Measurements from ENCODE around the gene ID1. TPM values are rescaled to one million over a fixed set of nuclear protein-coding genes. Genes with fewer than 3 reads are reported as not detected.
"Not testable (repeated sequence)": the region's sequence is repeated elsewhere in the genome, so short reads cannot be mapped to it uniquely, and the experiment has no call there.

The ID1 gene
- total RNA-seq, 2 donors from 2014 or later = 298 to 363 TPM

DNA sequence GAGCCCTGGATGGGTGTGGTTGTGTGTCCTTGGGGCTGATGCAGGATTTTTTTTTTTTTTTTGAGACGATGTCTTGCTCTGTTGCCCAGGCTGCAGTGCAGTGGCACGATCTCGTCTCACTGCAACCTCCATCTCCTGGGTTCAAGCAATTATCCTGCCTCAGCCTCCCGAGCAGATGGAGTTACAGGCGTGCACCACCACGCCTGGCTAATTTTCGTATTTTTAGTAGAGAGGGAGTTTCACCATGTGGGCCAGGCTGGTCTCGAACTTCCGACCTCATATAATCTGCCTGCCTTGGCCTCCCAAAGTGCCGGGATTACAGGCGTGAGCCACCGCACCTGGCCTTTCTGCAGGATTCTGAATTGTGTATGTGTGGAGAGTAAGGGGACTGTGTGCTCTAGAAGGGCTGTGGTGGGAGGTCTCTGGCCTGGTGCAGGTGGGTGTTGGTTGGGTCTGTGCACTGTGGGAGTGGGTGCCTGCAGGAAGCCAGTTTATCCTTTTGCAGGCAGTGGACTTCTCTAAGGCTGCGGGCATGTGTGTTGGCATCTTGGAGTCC is 11.0 kb upstream of the ID1 start:
- intact Hi-C loops (cut with DNase I, micrococcal nuclease) = no loop called here

GRCh38 chr20:31594558-31595379 is 10.3 kb upstream of the ID1 start:
- intact Hi-C loops (cut with DNase I, micrococcal nuclease) = no loop called here
- peak; percentile 29 for ATAC-seq
- DNase-seq = peak; percentile 45 to 46

More for the DNA sequence above, 11.0 kb upstream of the ID1 start:
- ATAC-seq (no peak), DNase-seq (no peak)

GRCh38 chr20:31595380-31595653 is 9.8 kb upstream of the ID1 start:
- DNase-seq (no peak), ATAC-seq (no peak)
- intact Hi-C loops (cut with DNase I, micrococcal nuclease) = no loop called here

DNA sequence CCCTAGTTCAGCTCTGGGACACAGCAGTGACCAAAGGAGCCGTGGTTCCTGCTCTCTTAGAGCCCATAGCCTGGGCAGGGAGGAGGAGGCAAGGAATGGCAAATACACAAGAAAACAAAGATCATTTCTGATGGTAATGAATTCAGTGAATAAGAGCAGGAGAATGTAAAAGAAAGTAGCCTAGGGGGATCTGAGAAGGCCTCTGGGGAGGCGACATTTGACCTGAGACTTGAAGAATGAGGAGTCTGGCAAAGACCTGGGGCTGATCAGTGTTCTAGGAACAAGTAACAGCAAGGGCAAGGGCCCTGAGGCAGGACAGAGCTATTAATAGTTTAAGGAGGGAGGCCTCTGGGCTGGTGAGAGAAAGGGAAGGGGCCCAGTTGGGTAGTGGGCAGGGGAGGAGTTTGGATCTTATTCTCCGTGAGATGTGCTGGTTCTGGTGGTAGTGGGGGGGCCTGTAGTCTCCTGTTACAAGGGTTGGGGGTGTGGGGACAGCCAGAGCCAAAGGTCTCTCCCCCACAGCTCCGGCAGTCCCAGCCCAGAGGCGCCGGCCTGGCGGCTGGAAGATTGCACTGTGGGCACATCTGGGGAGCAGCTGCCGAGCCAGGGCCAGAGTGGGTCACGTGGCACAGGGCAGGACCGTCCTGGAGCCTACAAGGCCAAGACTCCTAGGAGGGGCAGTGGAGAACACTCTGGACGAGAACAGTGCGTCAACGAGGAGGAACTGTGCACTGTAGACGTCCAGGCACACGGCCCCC is 9.3 kb upstream of the ID1 start:
- intact Hi-C loops (cut with DNase I, micrococcal nuclease) = no loop called here
- ATAC-seq (peak; percentile 60), DNase-seq (peak; percentile 86 to 87)

DNA sequence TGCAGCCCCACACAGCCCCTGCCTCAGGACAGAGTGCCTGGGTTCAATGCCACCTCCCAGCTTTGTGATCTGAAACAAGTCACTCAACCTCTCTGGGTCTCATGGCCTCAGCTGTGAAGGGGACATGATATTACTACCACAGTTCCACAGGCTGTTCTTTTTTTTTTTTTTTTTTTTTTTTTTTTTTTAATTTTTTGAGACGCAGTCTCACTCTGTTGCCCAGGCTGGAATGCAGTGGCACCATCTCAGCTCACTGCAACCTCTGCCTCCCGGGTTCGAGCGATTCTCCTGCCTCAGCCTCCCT is 8.7 kb upstream of the ID1 start:
- DNase-seq; ATAC-seq; intact Hi-C loops (cut with DNase I, micrococcal nuclease): not testable (repeated sequence)

DNA sequence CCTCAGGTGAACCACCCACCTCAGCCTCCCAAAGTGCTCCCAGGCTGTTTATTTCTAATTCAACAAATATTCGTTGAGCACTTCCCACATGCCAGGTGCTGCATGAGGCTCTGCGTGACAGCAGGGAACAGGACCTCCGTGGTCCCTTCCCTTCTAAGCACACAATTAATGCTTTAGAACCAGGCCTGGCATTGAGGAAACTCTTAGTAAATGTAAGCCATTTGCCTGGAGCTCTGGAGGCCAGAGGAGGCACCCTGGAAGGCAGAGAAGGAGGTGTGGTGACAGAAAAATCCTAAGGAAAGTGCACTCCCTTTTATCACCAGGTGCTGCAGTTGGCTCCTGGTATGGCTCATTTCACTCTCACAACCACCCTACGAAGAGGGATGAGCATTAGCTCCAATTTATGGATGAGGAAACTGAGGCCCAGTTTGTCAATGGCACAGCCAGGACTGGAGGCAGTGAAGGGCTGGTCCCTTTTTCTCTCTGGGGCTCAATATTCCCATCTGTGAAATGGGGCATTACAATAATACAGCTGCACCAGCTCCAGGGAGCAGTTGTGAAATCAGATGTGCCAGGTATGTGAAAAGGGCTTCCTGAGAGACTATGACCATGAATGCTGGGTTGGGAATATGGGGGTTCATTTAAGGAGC is 8.1 kb upstream of the ID1 start:
- DNase-seq = no peak
- no peak for ATAC-seq
- intact Hi-C loops (cut with DNase I, micrococcal nuclease) = no loop called here

GRCh38 chr20:31597481-31597855 is 7.6 kb upstream of the ID1 start:
- DNase-seq (no peak), ATAC-seq (no peak)
- intact Hi-C loops (cut with DNase I, micrococcal nuclease) = no loop called here

DNA sequence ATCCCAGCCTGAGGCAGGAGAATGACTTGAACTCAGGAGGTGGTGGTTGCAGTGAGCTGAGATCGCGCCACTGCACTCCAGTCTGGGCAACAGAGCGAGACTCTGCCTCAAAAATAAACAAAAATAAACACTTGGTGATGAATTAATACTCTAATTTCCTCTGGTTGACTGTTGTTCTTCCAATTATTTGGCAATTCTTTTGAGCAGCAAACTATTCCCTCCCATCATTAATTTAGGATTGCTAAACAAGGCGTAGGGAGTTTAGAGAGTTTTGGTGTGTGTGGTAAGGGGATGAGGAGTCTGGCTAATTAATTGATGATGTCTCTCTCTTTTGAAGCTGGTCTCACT is 2.7 kb upstream of the ID1 start:
- no peak for ATAC-seq
- intact Hi-C loops (cut with DNase I, micrococcal nuclease) = no loop called here

GRCh38 chr20:31602779-31603441 is 2.2 kb upstream of the ID1 start:
- DNase-seq (no peak), ATAC-seq (no peak)
- intact Hi-C loops (cut with DNase I, micrococcal nuclease) = no loop called here

More for the DNA sequence above, 2.7 kb upstream of the ID1 start:
- no peak for DNase-seq

GRCh38 chr20:31603822-31604566 is 1.1 kb upstream of the ID1 start:
- ATAC-seq (peak; percentile 58), DNase-seq (peak; percentile 97 to 98)
- intact Hi-C loops (cut with DNase I, micrococcal nuclease) = no loop called here

GRCh38 chr20:31604567-31605030 is 490 bp upstream of the ID1 start:
- ATAC-seq = no peak
- intact Hi-C loops (cut with DNase I, micrococcal nuclease) = no loop called here

DNA sequence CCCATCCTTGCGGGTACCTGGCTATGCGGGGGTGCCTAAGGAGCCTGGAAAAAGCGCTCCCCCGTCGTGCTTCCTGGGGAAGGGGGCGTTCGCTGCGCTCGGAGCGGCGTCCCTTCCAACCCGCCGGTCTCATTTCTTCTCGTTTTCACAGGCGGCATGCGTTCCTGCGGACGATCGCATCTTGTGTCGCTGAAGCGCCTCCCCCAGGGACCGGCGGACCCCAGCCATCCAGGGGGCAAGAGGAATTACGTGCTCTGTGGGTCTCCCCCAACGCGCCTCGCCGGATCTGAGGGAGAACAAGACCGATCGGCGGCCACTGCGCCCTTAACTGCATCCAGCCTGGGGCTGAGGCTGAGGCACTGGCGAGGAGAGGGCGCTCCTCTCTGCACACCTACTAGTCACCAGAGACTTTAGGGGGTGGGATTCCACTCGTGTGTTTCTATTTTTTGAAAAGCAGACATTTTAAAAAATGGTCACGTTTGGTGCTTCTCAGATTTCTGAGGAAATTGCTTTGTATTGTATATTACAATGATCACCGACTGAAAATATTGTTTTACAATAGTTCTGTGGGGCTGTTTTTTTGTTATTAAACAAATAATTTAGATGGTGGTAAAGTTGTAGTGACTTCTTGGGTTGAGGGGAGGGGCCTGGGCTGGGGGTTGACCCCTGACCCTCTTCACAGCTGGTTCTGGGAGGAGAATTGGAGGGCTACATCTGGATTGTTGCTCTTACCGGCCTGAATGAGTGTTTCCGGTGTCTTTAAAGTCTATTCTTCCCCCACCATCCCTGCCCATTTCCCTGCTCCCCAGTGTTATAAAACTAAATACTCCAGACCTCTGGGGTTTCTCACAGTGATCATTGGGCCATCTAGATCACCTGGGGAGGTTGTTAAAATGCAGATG is 1.1 kb downstream of the ID1 start:
- ATAC-seq = no peak
- peak in 1 of 2 donors; percentile 57 for DNase-seq
- intact Hi-C loops (cut with DNase I, micrococcal nuclease) = no loop called here

More at GRCh38 chr20:31604567-31605030, 490 bp upstream of the ID1 start:
- no peak for DNase-seq

DNA sequence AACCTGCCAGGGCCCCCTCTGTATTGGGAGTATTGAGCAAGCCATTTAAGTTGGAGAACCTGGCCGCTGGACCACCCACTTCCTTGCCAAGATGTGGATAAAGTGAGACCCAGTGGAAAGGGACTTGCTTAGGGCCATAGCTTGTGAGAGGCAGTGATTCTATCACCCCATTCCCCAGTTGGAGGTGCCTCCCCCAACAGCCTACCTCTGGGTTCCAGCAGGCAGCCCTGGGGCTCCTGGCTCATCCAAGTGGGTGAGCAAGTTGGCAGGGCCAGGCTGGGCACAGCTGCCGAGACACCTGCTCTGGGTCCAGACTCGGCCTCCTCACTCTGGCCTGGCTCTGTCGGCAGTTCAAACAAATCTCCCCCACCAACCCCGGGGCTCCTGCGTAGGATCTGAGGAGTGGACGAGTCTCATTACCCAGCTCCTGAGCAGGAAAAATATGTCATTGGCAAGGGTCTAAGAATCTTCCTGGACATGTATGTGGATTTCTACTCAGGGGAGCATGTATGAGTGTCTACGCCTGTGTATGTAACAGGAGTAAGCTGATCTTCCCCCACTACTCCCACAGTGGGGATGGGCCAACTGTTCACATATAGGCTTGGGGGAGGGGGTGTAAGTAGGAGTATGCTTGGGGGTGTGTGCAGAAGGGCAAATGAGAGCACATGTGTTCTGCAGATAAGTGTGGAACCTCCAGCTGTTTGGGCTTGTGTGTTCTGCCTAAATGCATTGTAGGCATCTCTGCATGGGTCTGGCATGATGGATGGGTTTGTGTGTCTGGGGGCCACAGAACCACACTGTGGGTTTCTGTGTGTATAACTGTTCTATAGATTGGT is 1.9 kb downstream of the ID1 start:
- ATAC-seq = no peak
- intact Hi-C loops (cut with DNase I, micrococcal nuclease) = no loop called here
- DNase-seq = no peak

- DNase-seq = no peak
- intact Hi-C loops (cut with DNase I, micrococcal nuclease) = no loop called here
- ATAC-seq = no peak
These were observed 2.7 kb downstream of the ID1 start for GRCh38 chr20:31607640-31608250.

DNA sequence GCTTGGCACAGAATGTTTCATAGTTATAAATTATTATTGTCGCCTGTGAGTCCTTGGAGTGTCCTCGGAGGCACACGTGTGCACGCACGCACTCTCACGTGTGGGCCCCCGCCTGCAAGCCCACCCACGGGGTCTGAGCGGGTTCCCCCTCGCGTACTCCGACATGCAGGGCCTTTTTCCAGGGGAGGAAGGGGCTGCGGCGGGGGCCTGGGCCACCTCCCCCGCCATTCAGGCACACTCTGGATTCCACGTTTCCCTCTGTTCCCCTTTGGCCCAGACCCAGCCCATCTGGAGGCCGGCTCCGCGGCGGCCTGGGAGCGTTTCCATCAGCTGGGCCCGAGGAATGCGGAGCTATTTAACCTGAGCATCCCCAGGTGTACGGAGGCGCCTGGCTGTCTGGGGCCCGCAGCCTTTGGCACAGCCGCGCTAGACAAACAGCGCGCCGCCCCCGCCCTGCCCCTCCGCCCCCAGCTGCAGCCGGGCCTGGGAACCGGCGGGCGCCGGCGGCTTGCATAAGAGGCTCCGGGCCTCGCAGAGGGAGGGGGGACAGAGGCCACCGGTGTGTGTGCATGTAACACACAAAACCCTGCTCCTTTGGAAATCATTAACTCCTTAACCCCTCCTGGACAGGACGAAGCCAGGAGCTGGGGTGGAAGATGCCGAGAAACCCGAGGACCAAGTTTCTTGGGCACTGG is 3.3 kb downstream of the ID1 start:
- DNase-seq = peak; percentile 89 to 91
- intact Hi-C loops (cut with DNase I, micrococcal nuclease) = no loop called here
- ATAC-seq = peak; percentile 43

DNA sequence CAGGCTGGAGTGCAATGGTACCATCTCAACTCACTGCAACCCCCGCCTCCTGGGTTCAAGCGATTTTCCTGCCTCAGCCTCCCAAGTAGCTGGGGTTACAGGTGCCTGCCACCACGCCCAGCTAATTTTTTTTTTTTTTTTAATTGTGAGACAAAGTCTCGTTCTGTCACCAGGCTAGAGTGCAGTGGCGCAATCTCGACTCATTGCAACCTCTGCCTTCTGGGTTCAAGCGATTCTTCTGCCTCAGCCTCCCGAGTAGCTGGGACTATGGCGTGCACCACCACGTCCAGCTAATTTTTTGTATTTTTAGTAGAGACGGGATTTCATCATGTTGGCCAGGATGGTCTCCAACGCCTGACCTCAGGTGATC is 7.2 kb downstream of the ID1 start:
- DNase-seq = peak in 1 of 2 donors; percentile 35
- ATAC-seq = not testable (repeated sequence)
- intact Hi-C loops (cut with DNase I, micrococcal nuclease) = loop anchor here (2.0 to 10.0 kb wide), 2 partner anchors 47 to 51 kb away; no protein-coding TSS in a partner anchor

All from left colon (tissue), 2 donors.